Anterior cingulate cortex (tissue), 58 donors: ENCODE data around the gene IL20.

Source experiments
- DNase-seq, 58 donors: peaks; one replicate each; lab custom pipeline; 2025; lab: John Stamatoyannopoulos, UW

Gene IL20

DNA sequence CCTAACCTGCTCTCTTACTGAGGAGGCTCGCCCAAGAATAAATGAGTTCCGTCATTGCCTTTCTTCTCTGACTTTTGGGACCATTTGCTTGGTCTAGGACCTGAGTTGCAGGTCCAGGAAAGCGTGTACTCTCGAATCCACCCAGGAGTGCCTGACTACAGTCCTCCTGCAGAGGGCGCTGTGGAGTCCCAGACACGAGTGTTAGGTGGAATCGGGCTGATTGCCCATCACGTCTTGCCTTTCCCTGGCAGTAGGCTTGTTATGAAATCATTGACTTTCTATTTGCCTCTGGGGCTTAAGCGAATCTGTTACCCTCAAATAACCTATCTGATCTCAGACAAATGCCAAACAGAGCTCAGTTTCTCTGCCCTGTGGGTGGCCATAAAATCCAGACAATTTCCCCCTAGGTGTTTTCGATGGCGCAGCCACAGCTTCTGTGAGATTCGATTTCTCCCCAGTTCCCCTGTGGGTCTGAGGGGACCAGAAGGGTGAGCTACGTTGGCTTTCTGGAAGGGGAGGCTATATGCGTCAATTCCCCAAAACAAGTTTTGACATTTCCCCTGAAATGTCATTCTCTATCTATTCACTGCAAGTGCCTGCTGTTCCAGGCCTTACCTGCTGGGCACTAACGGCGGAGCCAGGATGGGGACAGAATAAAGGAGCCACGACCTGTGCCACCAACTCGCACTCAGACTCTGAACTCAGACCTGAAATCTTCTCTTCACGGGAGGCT is at the start of gene IL20:
TSS of gene IL20 (plus strand) at position 685 of the 733 bp plus-strand sequence. CDS start 230 bp downstream, outside the sequence.
- DNase-seq, result peak in 19 of 58 donors; percentile 3 to 47 (median 10)

DNA sequence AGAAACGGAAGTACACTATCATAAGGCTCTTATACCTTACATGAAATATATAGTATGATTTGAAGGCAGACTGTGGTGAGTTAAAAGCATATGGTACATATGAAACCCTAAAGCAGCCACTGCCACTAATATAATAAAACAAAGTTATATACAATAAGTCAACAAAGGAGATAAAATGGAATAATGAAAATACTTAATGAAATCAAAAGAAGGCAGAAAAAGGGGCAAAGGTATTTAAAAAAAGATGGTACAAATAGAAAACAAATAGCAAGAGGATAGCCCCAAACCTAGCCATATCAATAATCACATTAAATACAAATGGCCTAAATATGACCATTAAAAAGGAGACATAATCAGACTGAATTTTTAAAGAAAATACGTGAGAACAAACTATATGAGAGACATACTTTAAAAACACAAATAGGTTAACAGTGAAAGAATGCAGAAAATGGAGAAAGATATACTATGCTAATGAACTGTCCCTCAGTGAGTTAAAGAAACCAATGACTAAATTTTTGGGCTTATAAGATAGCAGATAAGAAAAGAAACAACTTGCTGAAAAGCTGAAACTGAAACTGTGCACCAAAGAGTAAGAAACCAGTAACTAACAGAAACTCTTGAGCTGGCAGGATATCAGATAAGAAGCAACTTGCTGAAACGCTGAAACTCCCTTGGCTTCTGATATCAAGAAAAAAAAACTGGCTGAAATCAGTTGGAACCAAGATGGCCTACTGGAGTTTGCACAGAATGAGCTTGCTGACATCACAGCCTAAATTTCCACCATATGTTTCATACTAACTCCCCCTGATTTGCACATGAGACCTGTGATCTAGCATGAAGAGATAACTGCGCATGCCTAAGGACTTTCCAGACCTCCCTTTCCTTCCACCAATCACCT is 48.8 kb upstream of the IL20 start:
- no peak for DNase-seq

DNA sequence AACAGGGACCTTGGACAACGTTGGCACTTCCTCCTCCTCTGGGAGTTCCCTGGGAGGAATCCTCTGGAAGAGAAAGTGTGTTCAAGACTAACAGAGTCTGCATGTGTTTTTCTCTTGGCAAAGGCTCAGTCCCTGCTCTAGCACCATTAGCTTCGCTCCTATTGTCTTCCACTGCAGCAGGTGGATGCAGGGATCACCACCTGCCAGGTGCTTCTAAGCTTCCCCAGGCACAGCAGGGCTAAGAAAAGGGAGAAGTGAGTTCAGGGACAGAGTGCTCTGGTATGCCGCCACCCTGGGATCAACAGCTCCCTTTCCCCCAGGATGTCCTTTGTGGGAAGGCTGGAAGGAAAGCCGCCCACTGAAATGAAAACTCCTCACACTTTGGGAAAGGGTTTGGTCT is 43.9 kb upstream of the IL20 start:
- DNase-seq, result no peak

- DNase-seq, result no peak
Observed at GRCh38 chr1:206823727-206824126, 41.7 kb upstream of the IL20 start.

DNA sequence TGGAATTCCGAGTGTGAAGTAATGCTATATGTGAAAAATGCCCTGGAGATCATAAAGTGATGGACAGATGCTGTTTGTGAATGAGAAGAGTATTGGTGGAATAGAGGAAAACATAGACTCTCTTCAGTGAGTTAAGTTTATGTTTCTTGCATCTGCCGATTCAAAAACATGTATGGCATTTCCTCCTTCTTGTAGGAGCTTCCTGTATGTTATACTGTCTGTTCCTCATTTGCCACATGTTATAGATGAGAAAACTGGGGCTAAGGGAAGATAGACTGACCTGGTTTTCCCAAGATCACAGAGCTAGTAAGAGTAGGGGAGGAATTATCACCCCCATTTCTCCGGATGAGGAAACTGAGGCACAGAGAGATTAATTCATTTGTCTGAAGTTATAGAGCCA is 41.1 kb upstream of the IL20 start:
- DNase-seq, result no peak

GRCh38 chr1:206826394-206826793 is 39.0 kb upstream of the IL20 start:
- DNase-seq, result no peak

GRCh38 chr1:206828061-206828460 is 37.4 kb upstream of the IL20 start:
- no peak for DNase-seq

DNA sequence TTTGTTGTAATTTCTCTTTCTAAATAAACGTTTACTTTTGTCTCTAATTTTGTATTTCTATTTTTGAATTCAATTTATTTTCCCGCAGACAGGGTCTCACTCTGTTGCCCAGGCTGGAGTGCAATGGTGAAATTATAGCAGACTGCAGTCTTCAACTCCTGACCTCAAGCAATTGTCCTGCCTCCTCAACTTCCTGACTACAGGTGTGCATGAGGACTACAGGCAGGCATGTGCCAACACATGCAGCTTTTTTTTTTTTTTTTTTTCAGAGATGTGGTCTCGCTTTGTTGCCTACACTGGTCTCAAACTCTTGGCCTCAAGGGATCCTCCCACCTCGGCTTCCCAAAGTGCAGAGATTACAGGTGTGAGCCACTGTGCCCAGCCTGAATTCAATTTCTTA is 36.7 kb upstream of the IL20 start:
- DNase-seq, result no peak

- DNase-seq, result no peak
Observed at GRCh38 chr1:206829282-206829681, 36.1 kb upstream of the IL20 start.

GRCh38 chr1:206829875-206830274 is 35.5 kb upstream of the IL20 start:
- DNase-seq, result no peak

DNA sequence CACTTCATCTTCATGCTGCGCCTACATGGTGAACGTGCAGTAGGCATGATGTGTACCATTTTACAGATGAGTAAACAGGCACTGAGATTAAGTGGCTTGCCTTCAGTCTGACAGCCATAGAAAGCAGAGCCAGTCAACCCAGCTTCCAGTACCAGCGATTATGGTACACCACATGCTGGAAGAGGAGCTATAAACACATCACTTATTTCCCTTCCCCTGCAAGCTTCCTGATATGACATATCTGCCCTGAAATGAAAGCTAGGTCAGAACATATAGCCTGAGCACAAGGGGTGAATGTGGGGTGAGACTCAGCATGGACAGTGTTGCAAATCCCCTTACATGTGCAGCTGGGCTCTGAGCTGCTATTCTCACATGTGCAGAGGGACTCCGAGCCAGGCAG is 33.8 kb upstream of the IL20 start:
- DNase-seq, result no peak

DNA sequence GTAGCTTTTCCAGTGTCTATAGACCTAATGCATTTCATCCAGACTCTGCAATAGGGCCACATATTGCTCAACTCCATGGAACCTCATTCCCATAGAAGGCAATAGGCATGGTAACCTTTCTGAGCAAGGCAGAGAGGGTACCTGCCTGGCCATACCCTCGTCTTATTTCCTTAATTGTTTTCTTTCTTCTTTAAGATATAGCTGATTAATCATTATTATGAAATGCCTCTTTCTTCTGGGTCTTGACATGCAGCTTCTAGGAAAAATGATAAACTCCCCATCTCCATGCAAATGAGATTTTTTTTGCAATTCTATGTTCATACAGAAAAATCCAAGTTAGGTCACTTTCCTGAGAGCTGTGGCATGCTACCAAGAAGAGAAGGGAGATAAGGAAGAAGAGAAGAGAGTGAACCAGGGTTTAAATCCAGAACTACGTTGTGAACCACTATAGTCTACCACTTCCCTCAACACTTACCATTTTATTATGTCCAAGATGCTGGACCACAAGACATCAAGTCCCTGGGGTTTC is 33.0 kb upstream of the IL20 start:
- no peak for DNase-seq

GRCh38 chr1:206833106-206833680 is 32.2 kb upstream of the IL20 start:
- DNase-seq, result no peak

GRCh38 chr1:206833801-206834200 is 31.6 kb upstream of the IL20 start:
- DNase-seq, result no peak

DNA sequence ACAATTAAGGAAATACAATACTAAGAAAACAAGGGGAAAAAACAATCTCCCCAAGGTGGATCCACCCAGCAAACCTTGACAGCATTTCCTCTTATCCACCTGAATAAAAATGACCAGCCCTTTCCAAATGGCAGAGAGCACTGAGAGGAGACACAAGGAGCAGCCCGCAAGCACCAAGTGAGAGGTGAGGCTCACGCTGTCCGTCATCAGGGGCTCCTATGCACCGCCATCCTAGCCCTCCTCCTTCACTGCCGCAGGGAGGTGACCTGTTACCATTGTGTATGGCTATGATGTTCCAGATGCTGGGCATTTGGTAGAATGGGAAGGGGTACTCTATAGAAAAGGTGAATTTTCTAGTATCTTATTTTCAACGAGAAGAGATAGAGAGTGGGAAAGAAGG is 31.2 kb upstream of the IL20 start:
- DNase-seq, result no peak

DNA sequence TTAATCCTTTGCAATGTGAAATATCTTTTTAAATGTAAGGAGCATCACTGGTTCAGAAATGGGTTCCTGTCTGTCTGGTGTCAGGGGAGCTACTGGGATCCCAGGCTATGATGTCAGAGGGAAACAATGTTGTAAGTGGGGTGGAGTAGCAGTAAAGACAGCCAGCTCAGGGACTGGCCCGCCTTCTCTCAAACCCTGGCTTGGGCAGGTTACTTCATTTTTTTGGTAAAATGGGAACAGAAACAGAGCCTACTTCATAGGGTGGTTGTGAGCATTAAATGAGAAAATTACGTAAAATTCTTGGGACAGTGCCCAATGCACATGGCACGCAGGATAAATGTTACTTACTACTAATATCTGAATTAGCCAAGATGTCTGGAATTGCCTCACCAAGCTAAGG is 30.7 kb upstream of the IL20 start:
- DNase-seq, result no peak

GRCh38 chr1:206835186-206835585 is 30.2 kb upstream of the IL20 start:
- no peak for DNase-seq

DNA sequence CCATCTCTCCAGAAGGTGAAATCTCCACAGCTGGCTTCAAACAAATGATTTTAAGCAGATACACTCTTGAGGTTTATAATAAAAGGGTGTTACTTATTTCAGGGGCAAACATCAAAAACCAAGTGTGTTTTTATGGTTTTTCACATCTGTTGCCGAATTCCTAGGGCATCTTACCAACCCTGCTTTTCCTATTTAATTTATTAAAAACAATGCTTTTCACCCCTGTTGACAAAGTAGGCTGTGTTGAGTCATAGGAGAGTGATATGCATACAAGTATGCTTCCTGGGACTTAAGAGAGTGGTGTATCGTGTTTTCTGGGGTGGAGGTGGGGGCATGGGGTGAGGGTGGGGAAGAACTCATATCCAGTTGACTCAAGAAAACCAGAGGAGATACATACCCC is 29.3 kb upstream of the IL20 start:
- DNase-seq, result no peak

GRCh38 chr1:206839006-206839560 is 26.3 kb upstream of the IL20 start:
- no peak for DNase-seq

GRCh38 chr1:206839857-206840256 is 25.6 kb upstream of the IL20 start:
- DNase-seq, result no peak
